Ureter (tissue), 1 donor: ENCODE results near the gene GREB1. TPM values are rescaled to one million over a fixed set of nuclear protein-coding genes. Genes with fewer than 3 reads are reported as not detected.

Experiments
- DNase-seq: peaks from one replicate; pipeline ENCODE4 v3.0.0-alpha.2; 2020; ENCODE audit warnings: low spot score
- total RNA-seq: library from RNA; stranded (reverse); gene quantifications from one replicate; pipeline ENCODE4 v1.2.4, GENCODE V29; 2023
- donor health status: DM: yes; HTN: yes; CAD: no.

The GREB1 gene
- total RNA-seq, 1 donor from 2014 or later = 5.1 TPM

DNA sequence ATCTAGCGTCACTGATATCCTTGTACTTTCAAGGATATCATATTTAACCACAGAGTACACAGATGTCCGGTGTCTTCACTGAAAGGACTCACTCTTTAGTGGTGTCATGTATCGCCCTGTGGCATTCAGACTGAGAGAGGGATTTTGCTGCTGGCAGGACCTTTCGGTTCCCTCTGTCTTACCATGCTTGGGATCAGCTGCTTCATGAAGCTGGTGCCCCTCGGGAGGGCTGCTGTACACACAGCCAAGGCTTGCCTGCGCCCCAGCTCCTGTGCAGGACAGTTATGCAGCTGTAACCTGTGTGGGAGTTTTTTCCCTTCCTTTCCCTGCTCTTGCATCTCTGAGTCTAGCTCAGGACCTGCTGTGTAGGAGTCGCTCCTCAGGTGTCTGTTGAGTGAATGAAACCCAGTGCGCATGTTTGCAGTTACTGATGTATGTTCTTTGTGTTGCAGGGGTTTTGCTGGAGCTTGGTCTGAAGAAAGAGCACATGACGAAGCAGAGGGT is 64.4 kb downstream of the GREB1 start:
- DNase-seq = no peak

DNA sequence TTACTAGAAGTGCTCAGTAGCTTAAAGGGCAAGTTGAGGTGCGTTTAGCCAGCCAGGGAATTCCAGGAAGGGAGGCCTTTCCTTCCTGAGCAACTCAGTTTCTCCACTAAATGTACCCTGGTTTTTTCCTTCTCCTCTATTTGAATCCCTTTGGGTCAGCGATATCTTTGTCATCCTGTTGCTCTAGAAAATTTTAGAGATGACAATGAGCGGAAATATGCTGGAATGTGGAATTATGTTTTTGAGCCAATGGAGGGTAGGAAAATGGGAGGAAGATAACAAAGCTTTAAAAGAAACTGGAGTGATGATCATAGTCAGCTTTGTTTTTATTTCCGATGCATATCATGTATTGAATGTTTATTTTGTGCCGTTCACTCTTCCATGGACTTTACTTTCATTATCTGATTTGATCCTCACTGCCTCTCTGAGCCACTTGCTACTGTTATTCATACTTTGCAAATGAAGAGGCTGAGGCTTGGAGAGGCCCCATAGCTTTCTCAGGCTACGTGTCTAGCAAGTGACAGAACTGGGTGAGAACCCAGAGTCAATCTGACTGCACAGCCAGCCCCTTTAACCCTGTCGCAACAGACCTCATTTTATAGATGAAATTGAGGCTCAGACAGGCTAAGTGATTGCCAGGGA is 68.8 kb downstream of the GREB1 start:
- DNase-seq = no peak

DNA sequence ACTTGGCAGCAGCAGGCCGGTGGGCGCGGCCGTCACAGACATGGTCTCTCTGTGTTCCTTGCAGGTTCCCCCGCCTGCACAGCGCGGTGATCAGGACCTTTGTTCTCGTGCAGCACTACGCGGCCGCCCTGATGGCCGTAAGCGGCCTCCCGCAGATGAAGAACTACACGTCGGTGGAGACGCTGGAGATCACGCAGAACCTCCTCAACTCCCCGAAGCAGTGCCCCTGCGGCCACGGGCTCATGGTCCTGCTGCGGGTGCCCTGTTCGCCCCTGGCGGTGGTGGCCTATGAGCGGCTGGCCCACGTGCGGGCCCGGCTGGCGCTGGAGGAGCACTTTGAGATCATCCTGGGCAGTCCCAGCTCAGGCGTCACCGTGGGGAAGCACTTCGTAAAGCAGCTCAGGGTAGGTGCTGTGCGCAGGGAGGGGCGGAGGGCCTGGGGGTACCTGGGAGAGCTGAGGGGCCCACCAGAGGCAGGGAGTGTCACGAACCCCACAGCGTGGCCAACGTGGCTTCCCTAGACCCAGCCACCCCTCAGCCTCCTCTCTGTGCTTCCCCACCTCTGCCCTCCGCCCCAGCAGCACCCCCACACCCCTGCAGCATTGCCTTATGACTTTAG is 76.9 kb downstream of the GREB1 start:
- DNase-seq = no peak

DNA sequence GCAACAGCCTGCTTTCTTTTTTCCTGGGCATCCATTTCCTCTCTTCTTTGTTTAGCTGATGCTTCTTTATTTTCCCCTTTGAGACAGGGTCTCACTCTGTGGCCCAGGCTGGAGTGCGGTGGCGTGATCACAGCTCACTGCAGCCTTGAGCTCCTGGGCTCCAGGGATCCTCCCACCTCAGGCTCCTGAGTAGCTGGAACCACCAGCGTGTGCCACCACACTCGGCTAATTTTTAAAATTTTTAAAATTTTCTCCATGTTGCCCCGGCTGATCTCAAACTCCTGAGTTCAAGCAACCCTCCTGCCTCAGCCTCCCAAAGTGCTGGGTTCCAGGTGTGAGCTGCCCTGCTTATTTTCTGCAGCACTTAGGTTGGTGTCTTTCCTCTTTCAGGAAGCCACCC is 77.4 kb downstream of the GREB1 start:
- DNase-seq = no peak

DNA sequence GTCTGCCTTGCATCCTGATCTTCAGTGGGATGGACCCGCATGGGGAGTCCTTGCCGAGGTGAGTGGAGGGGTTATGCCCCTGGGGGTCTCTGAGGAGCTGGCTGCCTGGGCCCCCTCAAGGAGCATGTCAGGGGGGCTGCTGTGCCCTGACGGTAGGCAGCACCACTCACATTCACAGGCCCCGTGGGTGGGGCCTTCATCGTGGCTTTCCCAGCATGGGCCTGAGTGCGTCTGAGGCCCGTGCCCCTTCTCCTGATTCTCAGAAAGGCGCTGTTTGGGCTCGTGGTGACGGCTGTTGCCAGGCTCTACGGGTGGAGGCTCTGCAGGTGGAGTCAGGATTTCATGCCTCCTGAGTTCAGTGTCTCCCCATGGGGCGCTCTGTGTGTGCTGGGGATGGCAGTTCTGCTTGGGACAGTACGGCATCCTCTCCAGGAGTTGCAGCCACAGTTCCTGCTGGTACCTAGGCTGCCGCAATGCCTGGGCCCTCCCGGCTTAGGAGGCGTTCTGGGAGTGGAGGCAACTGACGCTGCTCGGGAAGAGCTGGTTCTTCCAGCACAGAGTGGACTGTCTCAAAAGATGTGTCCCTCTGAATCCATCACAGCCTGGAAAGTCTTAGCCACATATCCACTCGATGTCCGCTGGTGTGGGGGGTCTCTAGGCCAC is 78.8 kb downstream of the GREB1 start:
- no peak for DNase-seq

DNA sequence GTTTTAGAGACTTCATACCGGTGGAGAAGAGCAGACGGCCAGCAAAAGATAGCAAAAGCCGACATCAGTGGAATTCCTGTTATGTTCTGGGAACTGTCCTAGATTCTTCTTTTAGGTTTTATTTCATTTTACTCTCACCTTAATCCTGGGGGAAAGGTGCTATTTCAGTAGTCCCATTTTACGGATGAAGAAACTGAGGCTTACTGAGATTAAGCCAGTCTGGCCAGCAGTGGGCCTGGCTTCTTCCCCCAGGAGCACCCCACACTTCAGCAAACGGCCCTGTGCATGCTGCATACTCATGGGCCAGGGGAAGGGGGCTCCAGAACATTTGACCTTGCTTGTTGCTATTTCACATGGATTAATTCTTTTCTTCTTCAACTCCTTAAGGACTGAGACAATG is 79.5 kb downstream of the GREB1 start:
- no peak for DNase-seq

DNA sequence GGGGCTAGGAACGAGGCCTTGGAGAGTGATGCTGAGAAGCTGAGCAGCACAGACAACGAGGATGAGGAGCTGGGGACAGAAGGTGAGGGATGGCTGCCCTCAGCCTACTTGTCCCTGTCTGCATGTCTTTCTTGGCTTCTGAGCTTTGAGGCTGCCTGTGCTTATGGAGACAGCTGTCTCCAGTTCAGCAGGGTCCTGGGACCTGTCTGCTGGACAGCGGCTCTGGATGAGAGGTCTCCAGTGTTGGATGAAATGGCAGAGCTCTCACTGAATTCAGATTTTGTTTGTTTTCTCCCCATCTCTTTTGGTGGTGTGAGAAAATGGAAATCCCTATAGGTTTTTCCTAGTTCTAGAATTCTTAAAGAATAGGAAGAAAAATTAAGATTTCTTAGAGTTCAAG is 81.4 kb downstream of the GREB1 start:
- no peak for DNase-seq

DNA sequence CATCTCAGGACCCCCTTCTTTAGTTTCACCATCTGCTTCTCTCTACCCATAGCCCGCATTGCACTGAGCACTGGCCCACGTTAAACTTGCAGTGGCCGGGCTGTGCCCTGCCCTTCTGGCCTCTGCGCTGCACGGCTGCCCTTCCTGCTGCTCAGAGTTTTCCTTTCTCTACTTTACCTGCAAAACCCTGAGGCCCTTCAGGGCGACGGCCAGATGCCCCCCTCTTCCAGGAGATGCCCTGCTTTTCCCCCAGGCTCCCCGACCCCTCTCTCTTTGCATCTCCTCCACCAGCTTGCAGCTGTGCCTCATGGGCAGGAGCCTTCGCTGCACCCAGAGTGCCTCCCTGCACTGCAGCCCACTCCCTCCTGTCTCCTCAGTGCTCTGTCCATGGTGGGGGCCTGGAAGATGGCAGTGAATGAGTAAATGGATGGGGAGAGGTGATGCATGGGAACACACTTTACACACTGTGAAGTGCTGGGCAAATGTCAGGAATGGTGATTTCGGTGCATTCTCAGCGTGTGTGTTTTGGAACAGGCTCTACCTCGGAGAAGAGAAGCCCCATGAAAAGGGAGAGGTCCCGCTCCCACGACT is 82.3 kb downstream of the GREB1 start:
- no peak for DNase-seq

DNA sequence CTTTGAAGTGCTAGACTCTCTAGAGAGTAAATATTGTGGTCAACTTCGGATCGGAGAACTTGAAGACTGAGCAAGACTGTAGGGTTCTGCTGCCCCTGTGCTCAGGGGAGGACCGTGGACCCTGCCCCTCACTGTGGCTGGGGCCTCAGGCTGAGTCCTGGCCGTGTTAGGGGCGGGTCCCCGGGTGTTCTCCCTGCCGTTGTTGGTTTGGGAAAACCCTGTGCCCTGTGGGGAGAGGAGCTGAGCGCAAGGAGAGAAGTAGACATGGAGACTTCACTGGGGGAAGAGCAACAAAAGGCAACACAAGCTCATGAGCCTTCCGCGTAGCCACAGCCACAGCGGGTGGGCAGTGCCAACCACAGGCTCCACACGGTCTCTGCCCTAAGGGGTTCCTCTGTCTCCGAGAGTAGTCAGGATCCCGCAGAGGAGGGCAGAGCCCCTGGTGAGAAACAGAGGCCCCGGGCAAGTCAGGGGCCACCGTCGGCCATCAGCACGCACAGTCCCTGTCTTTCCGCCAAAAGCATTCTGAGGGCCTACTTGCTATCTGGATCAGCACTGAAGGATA is 83.1 kb downstream of the GREB1 start:
- no peak for DNase-seq

DNA sequence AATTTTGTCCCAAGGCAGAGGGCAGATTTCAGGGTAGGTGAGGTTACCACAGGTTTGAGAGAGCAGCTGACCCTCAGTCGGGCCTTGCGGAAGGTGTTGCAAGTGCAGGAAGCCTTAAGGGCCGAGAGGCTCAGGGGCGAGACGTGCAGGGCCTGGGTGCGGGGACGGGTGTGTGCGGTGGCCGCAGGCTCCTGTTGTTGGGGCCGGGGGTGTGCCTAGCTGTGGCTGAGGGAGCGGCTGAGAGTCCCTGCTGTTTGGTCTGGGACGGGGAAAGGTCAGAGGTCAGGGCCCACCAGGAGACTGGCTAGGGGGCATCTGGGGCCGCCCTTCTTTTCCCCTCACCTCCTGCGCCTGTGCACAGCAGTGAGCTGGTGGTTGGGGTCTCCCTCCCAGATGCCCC is 83.7 kb downstream of the GREB1 start:
- no peak for DNase-seq

DNA sequence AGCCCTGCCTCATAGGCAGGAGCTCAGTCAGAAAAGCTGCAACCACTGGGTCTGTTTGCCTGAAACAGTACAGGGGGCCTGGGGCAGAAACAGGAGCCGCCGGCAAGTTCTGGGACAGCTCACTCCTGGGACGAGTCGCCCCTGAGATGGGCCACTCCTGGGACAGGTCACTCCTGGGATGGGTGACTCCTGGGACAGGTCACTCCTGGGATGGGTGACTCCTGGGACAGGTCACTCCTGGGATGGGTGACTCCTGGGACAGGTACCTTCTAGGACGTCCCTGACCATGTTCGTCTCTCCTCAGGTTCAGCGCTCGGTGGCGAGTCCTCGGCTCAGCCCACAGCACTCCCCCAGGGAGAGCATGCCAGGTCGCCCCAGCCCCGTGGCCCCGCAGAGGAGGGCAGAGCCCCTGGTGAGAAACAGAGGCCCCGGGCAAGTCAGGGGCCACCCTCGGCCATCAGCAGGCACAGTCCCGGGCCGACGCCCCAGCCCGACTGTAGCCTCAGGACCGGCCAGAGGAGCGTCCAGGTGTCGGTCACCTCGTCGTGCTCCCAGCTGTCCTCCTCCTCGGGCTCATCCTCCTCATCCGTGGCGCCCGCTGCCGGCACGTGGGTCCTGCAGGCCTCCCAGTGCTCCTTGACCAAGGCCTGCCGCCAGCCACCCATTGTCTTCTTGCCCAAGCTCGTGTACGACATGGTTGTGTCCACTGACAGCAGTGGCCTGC is 84.3 kb downstream of the GREB1 start:
- DNase-seq = no peak

DNA sequence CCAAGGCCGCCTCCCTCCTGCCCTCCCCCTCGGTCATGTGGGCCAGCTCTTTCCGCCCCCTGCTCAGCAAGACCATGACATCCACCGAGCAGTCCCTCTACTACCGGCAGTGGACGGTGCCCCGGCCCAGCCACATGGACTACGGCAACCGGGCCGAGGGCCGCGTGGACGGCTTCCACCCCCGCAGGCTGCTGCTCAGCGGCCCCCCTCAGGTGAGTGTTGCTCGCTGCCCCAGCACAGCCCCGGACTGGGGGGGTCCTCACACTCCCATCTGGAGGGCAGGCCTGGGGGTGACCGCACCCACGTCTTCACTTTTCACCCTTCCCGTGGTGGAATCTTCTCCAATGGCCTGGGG is 84.8 kb downstream of the GREB1 start:
- no peak for DNase-seq

DNA sequence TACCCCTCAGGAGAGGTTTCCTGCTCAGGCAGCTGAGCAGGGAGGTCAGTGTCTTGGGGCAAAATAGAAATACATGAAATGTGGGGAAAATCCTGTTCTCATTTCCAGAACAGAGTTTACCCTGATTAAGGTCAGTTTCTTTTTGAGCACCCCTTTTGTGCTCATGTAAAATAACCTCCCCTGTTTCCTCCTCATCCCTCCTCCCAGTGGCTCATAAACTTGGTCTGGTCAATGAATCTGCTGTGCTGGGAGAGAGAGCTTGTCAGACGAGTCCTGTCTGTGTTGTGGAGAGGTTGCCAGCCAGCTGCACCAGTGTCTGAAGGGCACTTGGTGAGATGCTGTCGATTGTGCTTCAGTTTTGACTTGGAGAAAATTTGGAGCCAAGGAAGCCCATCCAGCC is 87.6 kb downstream of the GREB1 start:
- no peak for DNase-seq

DNA sequence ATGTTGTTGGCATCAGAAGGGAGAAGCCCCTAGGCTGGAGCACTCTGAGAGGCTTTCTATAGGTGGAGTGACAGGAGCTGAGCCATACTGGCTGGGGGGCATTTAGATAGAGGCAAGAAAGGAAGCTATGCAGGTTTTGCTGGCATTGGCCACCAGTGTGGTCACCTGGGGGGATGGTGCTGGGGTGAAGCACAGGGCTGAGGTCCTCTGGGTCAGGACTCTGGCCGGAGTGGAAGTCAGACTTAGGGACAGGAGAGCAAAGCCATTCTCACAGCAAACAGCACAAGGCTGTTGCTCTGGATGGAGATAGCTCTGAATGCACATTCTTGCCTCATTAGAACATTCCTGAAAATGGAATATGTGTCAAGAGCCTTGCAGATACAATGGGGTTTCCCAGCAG is 88.8 kb downstream of the GREB1 start:
- no peak for DNase-seq

DNA sequence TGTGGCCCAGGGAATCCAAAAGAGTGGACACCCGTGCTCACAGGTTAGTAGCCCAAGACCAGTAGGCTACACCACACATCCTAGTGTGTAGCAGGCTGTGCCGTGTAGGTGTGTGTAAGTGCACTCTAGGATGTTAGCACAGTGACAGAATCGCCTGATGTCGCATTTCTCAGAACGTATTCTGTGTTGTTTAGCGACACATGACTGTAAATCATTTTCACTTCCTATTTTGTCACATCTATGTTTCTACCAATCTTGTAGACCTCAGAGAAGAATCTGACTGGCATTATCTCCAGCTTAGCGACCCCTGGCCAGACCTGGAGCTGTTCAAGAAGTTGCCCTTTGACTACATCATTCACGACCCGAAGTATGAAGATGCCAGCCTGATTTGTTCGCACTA is 91.0 kb downstream of the GREB1 start:
- DNase-seq = no peak

DNA sequence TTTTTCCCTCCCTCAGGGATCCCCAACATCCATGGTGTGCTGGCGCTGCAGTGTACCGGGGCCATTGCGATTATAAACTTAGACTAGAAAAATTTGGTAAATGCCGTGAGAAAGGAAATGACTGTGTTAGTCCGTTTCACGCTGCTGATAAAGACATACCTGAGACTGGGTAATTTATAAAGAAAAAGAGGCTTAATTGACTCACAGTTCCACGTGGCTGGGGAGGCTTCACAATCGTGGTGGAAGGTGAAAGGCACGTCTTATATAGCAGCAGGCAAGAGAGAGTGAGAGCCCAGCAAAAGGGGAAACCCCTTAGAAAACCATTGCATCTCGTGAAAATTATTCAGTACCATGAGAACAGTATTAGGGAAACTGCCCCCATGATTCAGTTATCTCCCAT is 91.8 kb downstream of the GREB1 start:
- no peak for DNase-seq

DNA sequence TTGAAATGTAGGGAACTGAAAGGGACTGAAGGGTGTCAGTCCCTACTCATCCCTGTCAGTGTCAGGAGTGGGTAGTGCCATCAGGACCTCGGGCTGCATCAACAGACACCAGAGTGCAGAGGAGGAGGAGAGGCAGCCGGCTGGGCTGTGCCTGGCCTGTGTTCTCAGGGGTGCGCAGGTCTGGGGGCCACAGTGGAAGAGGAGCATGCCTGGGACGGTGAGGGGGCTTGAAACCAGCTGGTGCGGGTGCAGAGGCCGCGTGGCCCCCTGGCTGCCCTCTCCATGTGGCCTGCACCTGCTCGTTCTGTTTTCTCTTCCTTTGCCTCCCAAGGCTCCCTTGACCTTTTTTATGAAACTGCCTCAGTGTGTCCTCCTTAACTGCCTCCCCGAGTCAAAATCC is 94.8 kb downstream of the GREB1 start:
- no peak for DNase-seq

DNA sequence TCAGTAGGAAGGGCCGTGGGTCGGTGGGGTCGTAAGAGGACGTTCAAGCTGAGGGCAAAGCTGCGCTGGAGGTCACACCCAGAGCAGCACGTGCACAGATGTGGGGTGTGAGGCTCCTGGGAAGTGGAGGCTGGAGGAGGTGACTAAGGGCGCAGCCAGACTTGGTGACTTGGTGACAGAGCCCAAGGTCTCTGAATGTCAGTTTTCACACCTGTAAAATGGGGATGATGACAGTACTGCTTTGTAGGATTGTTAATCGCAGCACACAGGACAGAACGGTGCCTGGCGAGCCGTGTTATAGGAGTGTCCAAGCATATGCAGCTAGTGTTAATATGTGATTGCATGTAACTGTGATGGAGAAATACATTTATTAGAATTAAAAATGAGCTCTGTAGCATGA is 95.4 kb downstream of the GREB1 start:
- no peak for DNase-seq

DNA sequence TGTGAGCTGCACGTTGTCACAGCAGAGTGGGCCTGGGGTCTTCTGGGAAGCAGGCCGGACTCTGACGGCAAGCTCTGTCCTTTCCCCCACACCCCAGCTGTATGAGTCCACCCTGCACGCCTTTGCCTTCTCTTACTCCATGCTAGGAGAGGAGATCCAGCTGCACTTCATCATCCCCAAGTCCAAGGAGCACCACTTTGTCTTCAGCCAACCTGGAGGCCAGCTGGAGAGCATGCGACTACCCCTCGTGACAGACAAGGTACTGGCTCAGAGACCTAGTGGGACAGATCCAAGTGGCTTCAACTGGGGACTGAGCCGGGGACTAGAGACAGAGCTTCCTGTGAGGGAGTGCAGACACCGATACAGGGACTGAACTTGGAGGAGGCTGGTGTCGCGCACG is 96.0 kb downstream of the GREB1 start:
- no peak for DNase-seq

DNA sequence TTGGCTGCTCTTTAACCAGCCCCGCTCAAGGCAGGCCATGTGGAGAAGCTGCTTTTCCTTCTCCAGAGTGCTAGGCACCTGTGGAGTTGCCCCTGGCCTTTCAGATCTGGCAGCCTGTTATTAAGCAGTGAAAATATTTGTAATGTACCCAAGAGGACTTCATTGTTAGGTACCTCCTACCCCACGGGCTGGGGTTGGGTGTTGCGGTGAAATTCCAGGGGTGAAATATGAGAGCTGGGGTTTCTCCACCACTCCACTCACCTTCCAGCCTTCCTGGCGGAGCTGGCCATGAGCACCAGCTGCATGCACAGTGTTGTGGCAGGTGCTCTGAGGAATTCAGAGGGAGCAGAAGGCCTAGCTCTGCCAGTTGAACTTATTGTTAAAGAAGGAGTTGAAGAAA is 97.0 kb downstream of the GREB1 start:
- no peak for DNase-seq

DNA sequence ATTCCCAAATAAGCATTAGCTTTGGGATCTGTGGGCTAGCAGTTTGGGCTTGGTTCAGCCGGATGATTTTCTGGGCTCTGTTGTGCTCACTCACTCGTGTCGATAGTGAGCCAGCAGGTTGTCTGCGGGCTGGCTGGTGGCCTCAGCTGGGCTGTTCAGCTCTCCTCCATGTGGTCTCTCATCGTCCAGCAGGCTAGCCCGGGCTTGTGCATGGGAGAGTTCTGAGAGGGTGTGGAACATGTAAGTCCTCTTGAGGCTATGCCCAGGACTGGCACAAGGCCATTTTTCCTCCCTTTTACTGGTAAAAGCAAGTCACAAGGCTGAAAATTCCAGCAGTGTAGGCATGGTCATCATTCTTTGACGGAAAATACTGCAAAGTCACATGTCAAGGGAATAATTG is 97.6 kb downstream of the GREB1 start:
- DNase-seq = no peak

DNA sequence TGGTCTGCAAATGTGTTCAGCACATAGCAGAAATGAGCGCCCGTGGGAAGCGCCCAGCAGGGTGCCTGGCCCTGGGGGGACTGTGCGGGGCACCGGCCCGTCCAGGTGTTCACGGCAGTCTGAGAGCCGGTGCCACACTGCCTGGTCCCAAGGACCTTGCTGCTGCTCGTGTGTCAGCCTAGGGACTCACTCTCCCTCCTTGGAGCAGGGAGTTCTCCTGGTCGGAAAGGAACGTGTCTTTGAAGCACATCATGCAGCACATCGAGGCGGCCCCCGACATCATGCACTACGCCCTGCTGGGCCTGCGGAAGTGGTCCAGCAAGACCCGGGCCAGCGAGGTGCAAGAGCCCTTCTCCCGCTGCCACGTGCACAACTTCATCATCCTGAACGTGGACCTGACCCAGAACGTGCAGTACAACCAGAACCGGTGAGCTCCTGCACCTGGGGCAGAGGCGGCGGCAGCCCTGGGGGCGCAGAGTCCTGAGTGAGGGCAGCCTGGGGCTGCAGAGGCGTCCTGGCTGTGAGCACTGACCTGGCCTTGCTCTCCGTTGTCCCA is 100.2 kb downstream of the GREB1 start:
- DNase-seq = no peak
